Skeletal muscle tissue (tissue), 4 donors: ENCODE data around the gene SPATC1L. TPM values are rescaled to one million over a fixed set of nuclear protein-coding genes. Genes with fewer than 3 reads are reported as not detected.

Experiments
- H3K27ac ChIP-seq: one replicate; pipeline ENCODE4 v1.7.0; 2013; ENCODE audit warnings: mild to moderate bottlenecking, low read depth, low read length, inconsistent platforms
- H3K27me3 ChIP-seq, 3 donors: one replicate each; pipeline ENCODE4 v1.7.0; 2013; ENCODE audit warnings: low read length in 3 of 3; ENCODE audit not compliant: control insufficient read depth in 3 of 3, insufficient read depth in 3 of 3
- H3K36me3 ChIP-seq, 3 donors: one replicate each; pipeline ENCODE4 v1.7.0; 2013; ENCODE audit warnings: low read length in 3 of 3; ENCODE audit not compliant: control insufficient read depth in 3 of 3, insufficient read depth in 3 of 3
- H3K4me1 ChIP-seq, 3 donors: one replicate each; pipeline ENCODE4 v1.7.0; 2013; ENCODE audit warnings: low read length in 3 of 3, mild to moderate bottlenecking in 3 of 3; ENCODE audit not compliant: control insufficient read depth in 3 of 3, insufficient read depth in 3 of 3
- H3K4me3 ChIP-seq, 3 donors: one replicate each; pipeline ENCODE4 v1.7.0; 2013; ENCODE audit warnings: low read length in 3 of 3
- H3K9ac ChIP-seq, 3 donors: one replicate each; pipeline ENCODE4 v1.7.0; 2013; ENCODE audit warnings: low read length in 3 of 3, mild to moderate bottlenecking in 3 of 3, moderate library complexity in 2 of 3, low read depth in 1 of 3
- H3K9me3 ChIP-seq, 3 donors: one replicate each; pipeline ENCODE4 v1.7.0; 2013; ENCODE audit warnings: low read length in 3 of 3; ENCODE audit not compliant: control insufficient read depth in 3 of 3
- total RNA-seq: library from RNA; depleted of rRNA; stranded (reverse); fragments of >200 nt; gene quantifications from one replicate; pipeline ENCODE4 v1.2.3, GENCODE V29; 2014
- donor health status: Osteomylitis.

Gene SPATC1L
- total RNA-seq, 1 donor from 2014 or later = 1.6 TPM

- H3K36me3 ChIP-seq = peaks cover 12 to 24% (median 24%) of the 10 kb centered on the region in 3 donors
- H3K27me3 ChIP-seq = peaks cover 3 to 5% (median 5%) of the 10 kb centered on the region in 3 donors
- H3K4me3 ChIP-seq = no peak overlapping the region
- H3K27ac ChIP-seq = no peak overlapping the region
- H3K4me1 ChIP-seq = peaks cover 0 to 6% (median 3%) of the 10 kb centered on the region in 3 donors
- no peak overlapping the region for H3K9ac ChIP-seq
- H3K9me3 ChIP-seq = peaks cover 0 to 7% (median 0%) of the 10 kb centered on the region in 3 donors
These were observed 71.5 kb downstream of the SPATC1L start for GRCh38 chr21:46112725-46113215.

- Histone ChIP-seq H3K9ac (no peak overlapping the region), H3K27me3 (peaks cover 3 to 5% (median 5%) of the 10 kb centered on the region in 3 donors), H3K4me1 (peaks cover 0 to 6% (median 3%) of the 10 kb centered on the region in 3 donors), H3K4me3 (no peak overlapping the region), H3K9me3 (peaks cover 0 to 7% (median 0%) of the 10 kb centered on the region in 3 donors), H3K27ac (no peak overlapping the region), H3K36me3 (peaks cover 12 to 23% (median 20%) of the 10 kb centered on the region in 3 donors)
These were observed 72.2 kb downstream of the SPATC1L start for GRCh38 chr21:46111857-46112724.

- H3K4me3 ChIP-seq = no peak overlapping the region
- H3K27me3 ChIP-seq = peaks cover 3 to 5% (median 5%) of the 10 kb centered on the region in 3 donors
- H3K36me3 ChIP-seq = peaks cover 8 to 17% (median 14%) of the 10 kb centered on the region in 3 donors
- no peak overlapping the region for H3K27ac ChIP-seq
- H3K4me1 ChIP-seq = peaks cover 0 to 6% (median 3%) of the 10 kb centered on the region in 3 donors
- peaks cover 0 to 7% (median 0%) of the 10 kb centered on the region in 3 donors for H3K9me3 ChIP-seq
- H3K9ac ChIP-seq = no peak overlapping the region
These were observed 73.1 kb downstream of the SPATC1L start for GRCh38 chr21:46111193-46111571.

Other genes starting within 250 kb of the SPATC1L start
- gene COL6A1, start 202.7 kb downstream of the SPATC1L start, total RNA-seq = 270 TPM
- 459 TPM for gene COL6A2, start 86.3 kb downstream of the SPATC1L start, total RNA-seq
- gene FTCD, start 28.9 kb downstream of the SPATC1L start, total RNA-seq = 0.52 TPM
- gene LSS, start 44.3 kb upstream of the SPATC1L start, total RNA-seq = 14.1 TPM
- 237 TPM for gene MCM3AP, start 101.2 kb upstream of the SPATC1L start, total RNA-seq
- 32.9 TPM for gene YBEY, start 101.9 kb upstream of the SPATC1L start, total RNA-seq
- 3.1 TPM for gene C21orf58, start 139.4 kb upstream of the SPATC1L start, total RNA-seq
- 42.8 TPM for gene PCNT, start 139.7 kb upstream of the SPATC1L start, total RNA-seq